ENCODE measurements around the gene FHOD1. TPM values are rescaled to one million over a fixed set of nuclear protein-coding genes. Genes with fewer than 3 reads are reported as not detected.

The FHOD1 gene
- total RNA-seq, 1 experiment from 2014 or later, result 45.5 TPM

GRCh38 chr16:67183627-67184452 lies 63.4 kb downstream of the FHOD1 start, which contains the start of gene MATCAP1:
TSS of gene MATCAP1 (minus strand) at chr16:67183963. CDS start at chr16:67180610, 3,353 bp downstream.
- peaks cover 41% of the 10 kb centered on the region for H3K4me1 ChIP-seq (ENCODE audit: insufficient read depth, low read length)
- TF ChIP-seq CTCF (conservative IDR thresholded peaks at IDR 0.05; ENCODE audit: low read depth, low read length) (no peak), EZH2phosphoT487 (IDR thresholded peaks at IDR 0.05; ENCODE audit: borderline replicate concordance, low read length) (0 out of 2 replicates have a peak, but pooled peaks have one; percentile 28)
- peak within 1 kb of the TSS; percentile 90 for H2AFZ ChIP-seq (ENCODE audit: low read length)
- H4K20me1 ChIP-seq (ENCODE audit: low read length), result no peaks in the 10 kb centered on the region
- no peaks in the 10 kb centered on the region for H3F3A ChIP-seq (ENCODE audit: low read length, unreplicated experiment)
- H3K27ac ChIP-seq (ENCODE audit: low read length), result peak within 1 kb of the TSS; percentile 85
- BruUV-seq (replicated peaks), result no TSS peak
- H3K9me2 ChIP-seq (replicated peaks; ENCODE audit: low read length), result no peaks in the 10 kb centered on the region
- DNase-seq, result peak; percentile 93
- peak within 1 kb of the TSS; percentile 91 for H3K9ac ChIP-seq (ENCODE audit: low read length)
- no peaks in the 10 kb centered on the region for H3K9me3 ChIP-seq (ENCODE audit: low read length)
- H3K36me3 ChIP-seq (ENCODE audit: low read depth, low read length), result no peaks in the 10 kb centered on the region
- peak; percentile 75 for ATAC-seq
- H3K79me2 ChIP-seq (ENCODE audit: low read length), result peaks cover 26% of the 10 kb centered on the region
- H3K4me3 ChIP-seq (ENCODE audit: low read length), result peak within 1 kb of the TSS; percentile 79
- POLR2A ChIA-PET (ENCODE audit: unreplicated experiment), result interaction anchor here (1.0 kb wide), 1 partner anchor 43 kb away, joined by 3 read pairs; no protein-coding TSS in a partner anchor
- intact Hi-C loops (cut with micrococcal nuclease), result loop anchor here (1.0 kb wide), 1 partner anchor 25 kb away; the partner anchor contains the start of genes FBXL8 and TRADD
- CTCF ChIA-PET, result interaction anchor here (1.3 kb wide), 1 partner anchor 10 kb away, joined by 7 read pairs; no protein-coding TSS in a partner anchor
- peak within 1 kb of the TSS; percentile 89 for H3K4me2 ChIP-seq (ENCODE audit: low read length)
- H3K27me3 ChIP-seq (ENCODE audit: low read length), result no peaks in the 10 kb centered on the region

GRCh38 chr16:67183284-67183626 lies 64.0 kb downstream of the FHOD1 start:
- Histone ChIP-seq H3K27ac (ENCODE audit: low read length) (no peak overlapping the region), H3K9me2 (replicated peaks; ENCODE audit: low read length) (no peaks in the 10 kb centered on the region), H4K20me1 (ENCODE audit: low read length) (no peaks in the 10 kb centered on the region), H2AFZ (ENCODE audit: low read length) (peak overlapping the region; percentile 2; the same call in 1 of the 2 replicates), H3K4me1 (ENCODE audit: insufficient read depth, low read length) (peaks cover 45% of the 10 kb centered on the region), H3K36me3 (ENCODE audit: low read depth, low read length) (no peaks in the 10 kb centered on the region), H3K4me3 (ENCODE audit: low read length) (peak overlapping the region; percentile 79), H3K9me3 (ENCODE audit: low read length) (no peaks in the 10 kb centered on the region), H3F3A (ENCODE audit: low read length, unreplicated experiment) (no peaks in the 10 kb centered on the region), H3K4me2 (ENCODE audit: low read length) (peak overlapping the region; percentile 89), H3K27me3 (ENCODE audit: low read length) (no peaks in the 10 kb centered on the region), H3K79me2 (ENCODE audit: low read length) (peaks cover 26% of the 10 kb centered on the region), H3K9ac (ENCODE audit: low read length) (peak overlapping the region; percentile 91; the same call in 1 of the 2 replicates)
- ATAC-seq, result no peak
- POLR2A ChIA-PET (ENCODE audit: unreplicated experiment), result no interaction called here
- CTCF ChIA-PET, result no interaction called here
- intact Hi-C loops (cut with micrococcal nuclease), result loop anchor here (1.0 kb wide), 1 partner anchor 24 kb away; the partner anchor contains the start of genes FBXL8 and TRADD
- BruUV-seq (replicated peaks), result TSS peak; percentile 55
- TF ChIP-seq EZH2phosphoT487 (IDR thresholded peaks at IDR 0.05; ENCODE audit: borderline replicate concordance, low read length), result no peak
- no peak for TF ChIP-seq CTCF (conservative IDR thresholded peaks at IDR 0.05; ENCODE audit: low read depth, low read length)
- no peak for TF ChIP-seq EZH2 (IDR thresholded peaks at IDR 0.05; ENCODE audit: low read length, unreplicated experiment)
- no peak for DNase-seq
